Right hindlimb (tissue), 1 donor: ENCODE measurements around the gene PDXK.
A peak's percentile ranks its signal among the peaks of the same experiment; 100 is the strongest.

Source experiments
- DNase-seq: peaks from one replicate; pipeline ENCODE4 v3.0.0-alpha.2; 2018

Gene PDXK

GRCh38 chr21:43785134-43785533, 66.2 kb downstream of the PDXK start:
- DNase-seq = no peak

DNA sequence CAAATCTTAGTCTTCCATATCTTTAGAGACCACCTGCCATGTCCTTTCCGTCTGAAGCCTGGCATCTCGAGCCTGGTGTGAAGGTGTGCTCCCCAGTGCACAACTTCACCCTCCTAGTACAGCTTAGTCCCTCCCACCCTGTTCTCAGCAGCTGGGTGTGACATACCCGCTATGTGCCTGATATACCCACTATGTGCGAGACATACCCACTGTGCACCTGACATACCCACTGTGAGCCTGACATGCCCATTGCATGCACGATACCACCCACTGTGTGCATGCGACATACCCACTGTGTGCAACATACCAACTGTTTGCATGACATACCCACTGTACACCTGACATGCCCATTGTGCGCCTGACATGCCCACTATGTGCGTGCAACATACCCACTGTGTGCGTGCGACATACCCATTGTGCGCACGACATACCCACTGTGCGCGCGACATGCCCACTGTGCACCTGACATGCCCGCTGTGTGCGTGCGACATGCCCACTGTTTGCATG, 67.4 kb downstream of the PDXK start:
- DNase-seq = no peak

- DNase-seq = no peak
Measured at GRCh38 chr21:43786807-43787440, 68.0 kb downstream of the PDXK start.

GRCh38 chr21:43789276-43790009, 70.5 kb downstream of the PDXK start, which contains the start of gene RRP1:
Gene RRP1 (plus strand): TSS chr21:43789577. CDS start chr21:43789630, 53 bp downstream.
- peak; percentile 95 for DNase-seq

GRCh38 chr21:43790010-43790524, 71.1 kb downstream of the PDXK start:
- no peak for DNase-seq

- no peak for DNase-seq
Measured at GRCh38 chr21:43792406-43792805, 73.5 kb downstream of the PDXK start.

- DNase-seq = no peak
Measured at GRCh38 chr21:43793243-43793642, 74.3 kb downstream of the PDXK start.

- DNase-seq = no peak
Measured at GRCh38 chr21:43794311-43794710, 75.4 kb downstream of the PDXK start.

DNA sequence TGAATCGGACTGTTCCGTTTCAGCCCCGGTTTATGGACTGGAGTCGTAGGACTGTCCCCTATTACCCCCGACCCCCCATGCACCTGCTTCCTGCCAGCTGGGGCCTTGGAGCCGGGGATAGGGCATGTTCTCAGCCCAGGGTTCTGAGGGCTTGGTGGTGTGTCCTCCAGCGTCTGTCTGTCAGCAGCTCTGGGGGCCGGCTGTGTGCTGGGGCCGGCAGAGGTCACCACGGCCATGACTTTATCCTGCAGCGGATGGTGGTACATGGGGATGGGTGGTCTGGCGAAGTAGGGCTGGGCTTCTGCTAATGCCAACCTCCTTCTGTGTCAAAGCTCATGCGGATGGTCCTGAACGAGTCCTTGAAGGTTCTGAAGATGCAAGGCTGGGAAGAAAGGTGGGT, 75.9 kb downstream of the PDXK start:
- DNase-seq = no peak

DNA sequence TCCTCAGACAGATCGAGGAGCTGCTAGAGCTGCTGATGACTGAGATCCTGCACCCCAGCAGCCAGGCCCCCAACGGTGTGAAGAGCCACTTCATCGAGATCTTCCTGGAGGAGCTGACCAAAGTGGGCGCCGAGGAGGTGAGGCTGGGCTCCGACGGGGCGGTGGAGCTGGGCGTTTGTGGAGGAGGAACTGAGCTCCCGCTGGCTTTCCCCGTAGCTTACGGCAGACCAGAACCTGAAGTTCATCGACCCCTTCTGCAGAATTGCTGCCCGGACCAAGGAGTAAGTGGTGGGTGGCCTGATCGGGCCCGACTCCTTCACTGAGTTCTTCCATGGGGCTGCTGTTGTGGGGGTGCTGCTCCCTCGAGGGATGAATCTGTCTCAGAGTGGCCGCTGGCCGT, 78.5 kb downstream of the PDXK start:
- no peak for DNase-seq

DNA sequence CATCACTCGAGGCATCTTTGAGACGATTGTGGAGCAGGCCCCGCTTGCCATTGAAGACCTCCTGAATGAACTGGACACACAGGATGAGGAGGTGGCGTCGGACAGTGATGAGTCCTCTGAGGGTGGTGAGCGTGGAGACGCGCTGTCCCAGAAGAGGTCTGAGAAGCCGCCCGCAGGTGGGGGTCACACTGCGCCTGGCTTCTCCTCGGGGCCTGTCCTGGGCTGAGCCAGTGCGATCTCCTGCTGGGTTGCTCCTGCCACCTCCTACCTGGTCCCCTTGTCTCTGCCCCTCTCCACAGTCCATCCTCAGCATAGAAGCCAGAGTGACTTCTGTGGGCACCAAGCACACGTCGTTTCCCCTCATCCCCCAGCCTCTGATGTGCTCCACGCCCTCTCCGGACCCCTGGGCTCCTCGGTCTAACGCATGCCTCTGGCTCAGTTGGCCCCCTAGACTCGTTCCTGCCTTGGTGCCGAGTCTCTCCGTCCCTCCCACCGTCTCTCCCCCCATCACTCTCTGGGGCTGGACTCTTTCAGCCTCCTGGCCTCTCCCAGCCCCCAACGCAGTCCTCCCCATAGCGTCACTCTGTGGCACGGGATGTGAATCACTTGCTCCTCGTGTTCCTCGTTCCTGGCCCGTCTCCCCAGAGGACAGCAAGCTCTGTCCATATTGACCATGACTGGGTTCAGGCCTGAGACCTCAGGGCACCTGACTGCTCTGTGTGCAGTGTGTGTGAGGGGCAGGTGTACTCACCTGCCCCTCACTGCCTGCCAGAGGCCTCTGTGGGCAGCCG, 79.2 kb downstream of the PDXK start:
- DNase-seq = no peak

DNA sequence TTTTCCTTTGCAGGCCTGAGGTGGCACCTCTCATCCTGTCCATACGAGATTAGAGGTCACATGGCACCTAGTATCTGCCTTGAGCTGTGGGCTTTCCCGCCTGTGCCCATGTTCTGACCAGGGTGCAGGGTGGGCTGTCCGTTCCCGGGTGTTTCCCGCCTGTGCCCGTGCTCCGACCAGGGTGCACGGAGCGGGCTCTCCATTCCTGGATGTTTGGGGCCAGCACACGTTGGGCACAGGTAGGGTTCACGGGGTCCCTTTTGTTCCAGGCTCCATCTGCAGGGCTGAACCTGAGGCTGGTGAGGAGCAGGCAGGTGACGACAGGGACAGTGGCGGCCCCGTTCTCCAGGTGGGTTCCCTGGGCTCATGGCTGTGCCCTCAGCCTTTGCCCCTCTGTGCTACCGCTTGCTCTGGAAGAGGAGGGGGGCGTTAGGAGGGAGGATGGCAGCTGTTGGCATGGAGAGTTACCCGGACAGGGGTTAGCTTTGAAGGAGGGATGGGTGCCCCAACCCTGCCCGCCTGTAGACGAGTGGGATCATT, 80.4 kb downstream of the PDXK start:
- DNase-seq = no peak

DNA sequence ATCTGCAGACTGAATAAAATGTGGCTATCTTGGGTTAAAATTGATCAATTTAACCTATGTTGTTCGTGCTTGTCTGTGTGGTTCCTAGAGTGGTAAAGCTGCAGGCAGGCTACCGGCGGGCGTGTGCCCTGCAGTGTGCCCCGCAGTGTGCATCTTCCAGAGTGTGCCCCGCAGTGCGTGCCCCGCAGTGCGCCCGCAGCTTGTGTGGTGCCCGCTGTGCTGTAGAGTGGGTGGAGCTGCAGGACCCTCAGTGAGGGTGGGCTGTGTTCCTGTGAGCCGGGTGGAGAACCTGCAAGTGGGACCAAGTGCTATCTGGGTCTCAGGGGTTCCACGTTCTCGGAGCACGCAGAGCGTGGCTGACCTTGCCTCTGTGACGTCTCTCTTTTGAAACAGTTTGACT, 81.2 kb downstream of the PDXK start:
- DNase-seq = no peak

DNA sequence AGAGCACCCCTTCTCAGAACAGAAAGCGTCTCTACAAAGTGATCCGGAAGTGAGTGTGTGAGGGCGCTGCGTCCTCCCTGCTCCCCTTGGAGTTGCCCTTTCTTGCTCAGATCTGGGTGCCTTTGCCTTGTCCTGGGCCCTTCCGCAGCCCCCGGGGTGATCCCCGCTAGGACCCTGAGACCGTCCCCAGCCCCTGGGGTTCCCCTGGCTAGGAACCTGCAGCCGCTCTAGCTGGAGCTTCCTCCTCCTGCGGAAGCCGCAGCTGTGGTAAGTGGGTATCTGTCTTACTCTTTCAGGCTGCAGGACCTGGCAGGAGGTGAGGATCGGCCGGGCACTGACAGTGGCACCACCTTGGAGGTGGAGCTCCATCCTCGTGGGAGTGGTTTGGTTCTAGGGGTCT, 81.6 kb downstream of the PDXK start:
- DNase-seq = no peak

DNA sequence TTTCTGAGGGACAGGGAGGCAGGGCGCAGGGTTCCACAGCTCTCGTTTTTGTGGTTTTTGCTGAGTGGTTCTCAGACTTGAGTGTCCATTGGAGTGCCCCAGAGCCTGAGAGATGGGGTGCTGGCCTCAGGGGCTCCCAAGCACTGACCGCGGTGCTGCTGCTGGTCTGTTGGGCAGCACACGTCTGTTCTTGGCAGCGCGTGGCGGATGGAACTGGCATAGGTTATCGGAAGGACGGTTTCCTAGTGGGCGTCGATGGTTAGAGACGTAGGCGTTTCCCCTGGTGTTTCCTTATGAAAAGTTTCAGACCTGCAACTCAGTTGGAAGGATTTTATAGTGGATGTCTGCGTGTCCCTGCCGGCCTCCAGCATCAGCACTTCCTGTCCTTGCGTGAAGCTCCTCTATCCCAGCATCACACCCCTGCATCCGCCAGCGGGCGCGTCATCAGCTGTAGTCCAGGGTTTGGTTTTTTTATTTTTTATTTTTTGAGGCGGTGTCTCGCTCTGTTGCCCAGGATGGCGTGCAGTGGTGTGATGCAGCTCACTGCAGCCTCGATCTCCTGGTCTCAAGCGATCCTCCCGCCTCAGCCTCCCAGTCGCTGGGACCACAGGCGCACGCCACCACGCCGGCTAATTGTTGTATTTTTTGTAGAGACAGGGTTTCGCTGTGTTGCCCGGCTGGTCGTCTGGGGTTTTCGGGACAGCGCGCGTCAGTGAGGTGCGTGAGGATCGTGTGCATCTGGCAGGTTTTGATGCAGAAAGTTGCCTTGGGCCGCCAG, 82.3 kb downstream of the PDXK start:
- DNase-seq = no peak

DNA sequence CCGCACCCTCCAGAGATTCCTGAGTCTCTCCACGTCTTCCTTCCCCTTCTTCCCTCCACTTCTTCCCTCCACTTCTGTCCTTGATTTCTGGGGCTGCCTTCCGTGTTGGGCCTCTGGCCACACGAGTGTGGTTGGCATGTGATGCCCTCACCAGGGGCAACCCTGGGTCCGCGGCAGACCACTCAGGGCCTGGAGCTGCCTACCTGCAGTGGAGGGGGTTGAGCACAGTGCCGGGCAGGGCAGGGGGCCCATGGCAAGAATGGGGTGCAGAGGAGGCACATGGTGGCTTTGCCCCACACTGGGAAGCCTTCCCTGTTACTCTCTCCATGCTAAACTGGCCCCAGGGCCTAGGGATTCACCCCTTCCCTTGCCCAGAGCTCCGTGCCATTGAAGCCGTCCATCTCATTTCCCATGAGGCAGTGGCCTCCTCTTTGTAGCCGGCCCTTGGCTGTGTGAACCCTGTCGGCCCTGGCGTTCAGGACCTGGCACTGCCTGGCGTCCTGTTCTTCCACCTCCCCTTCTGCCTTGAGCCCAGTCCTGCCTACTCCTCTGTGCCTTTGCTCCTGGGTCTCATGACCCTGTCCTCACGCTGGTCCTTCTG, 83.9 kb downstream of the PDXK start:
- DNase-seq = no peak

DNA sequence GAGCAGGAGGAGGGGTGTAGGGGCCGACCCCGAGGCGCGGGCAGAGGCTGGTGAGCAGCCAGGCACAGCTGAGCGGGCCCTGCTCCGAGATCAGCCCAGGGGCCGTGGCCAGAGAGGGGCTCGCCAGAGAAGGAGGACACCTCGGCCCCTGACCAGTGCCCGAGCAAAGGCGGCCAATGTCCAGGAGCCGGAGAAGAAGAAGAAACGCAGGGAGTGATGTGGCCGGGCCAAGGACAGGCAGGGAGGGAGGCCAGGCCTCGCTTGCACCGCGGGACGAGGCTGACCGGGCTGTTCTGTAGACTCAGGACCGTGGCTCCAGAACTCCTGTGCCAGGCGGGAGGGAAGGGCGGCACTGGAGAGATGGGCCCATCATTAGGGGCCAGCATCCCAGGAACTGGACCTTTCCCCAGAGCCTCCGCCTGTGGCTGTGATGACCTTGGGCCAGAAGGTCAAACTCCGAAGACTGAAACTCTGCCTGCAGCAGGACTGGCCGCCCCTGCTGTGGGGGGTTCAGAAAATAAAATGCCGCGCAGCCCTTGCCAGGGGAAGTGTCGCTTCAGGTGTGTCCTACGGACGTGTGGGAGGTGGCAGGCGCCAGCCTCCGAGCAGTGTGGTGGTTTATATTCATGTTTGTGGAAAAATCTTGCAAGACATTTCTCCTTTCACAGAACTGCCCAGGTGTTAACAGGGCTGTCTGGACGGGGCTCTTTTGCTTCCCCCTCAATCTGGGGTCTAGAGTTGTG, 84.8 kb downstream of the PDXK start:
- DNase-seq = no peak

GRCh38 chr21:43805275-43805800, 86.4 kb downstream of the PDXK start:
- DNase-seq = no peak

GRCh38 chr21:43806017-43806710, 87.2 kb downstream of the PDXK start:
- no peak for DNase-seq

DNA sequence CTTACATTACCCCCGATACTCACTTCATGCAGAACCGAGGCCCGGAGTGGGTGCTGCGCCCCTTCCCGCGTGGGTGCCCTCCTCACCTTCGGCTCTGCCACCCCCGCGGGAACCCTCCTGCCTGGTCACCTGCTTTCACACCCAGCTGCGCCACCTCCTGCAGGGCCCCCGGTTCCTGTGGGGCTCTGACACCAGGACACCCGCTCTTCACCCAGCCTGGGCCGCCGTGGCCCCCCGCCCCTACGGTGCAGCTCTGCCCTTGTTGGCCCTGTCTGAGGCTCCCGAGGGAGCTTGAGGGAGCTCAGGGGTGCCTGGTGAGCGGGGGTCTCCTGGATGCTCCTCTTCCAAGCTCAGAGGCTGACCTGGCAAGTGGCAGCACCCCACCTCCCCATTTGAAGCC, 89.4 kb downstream of the PDXK start:
- no peak for DNase-seq
